LNCaP clone FGC (cell line): ENCODE measurements around the gene CORIN.

Experiments
- DNase-seq: peaks from one replicate; pipeline ENCODE4 v3.0.0-alpha.2; 2011; ENCODE audit warnings: low read depth
- H3K4me3 ChIP-seq: 2 replicates; pipeline ENCODE4 v1.5.1; 2011; ENCODE audit warnings: mild to moderate bottlenecking, low read depth, low read length, control low read depth
- TF ChIP-seq, protein P1 (sequence below): IDR thresholded peaks from 2 replicates; pipeline ENCODE4 v1.5.1; 2012; ENCODE audit warnings: mild to moderate bottlenecking; ENCODE audit not compliant: control insufficient read depth, insufficient read depth; ENCODE audit errors: extremely low read depth

CORIN gene

DNA sequence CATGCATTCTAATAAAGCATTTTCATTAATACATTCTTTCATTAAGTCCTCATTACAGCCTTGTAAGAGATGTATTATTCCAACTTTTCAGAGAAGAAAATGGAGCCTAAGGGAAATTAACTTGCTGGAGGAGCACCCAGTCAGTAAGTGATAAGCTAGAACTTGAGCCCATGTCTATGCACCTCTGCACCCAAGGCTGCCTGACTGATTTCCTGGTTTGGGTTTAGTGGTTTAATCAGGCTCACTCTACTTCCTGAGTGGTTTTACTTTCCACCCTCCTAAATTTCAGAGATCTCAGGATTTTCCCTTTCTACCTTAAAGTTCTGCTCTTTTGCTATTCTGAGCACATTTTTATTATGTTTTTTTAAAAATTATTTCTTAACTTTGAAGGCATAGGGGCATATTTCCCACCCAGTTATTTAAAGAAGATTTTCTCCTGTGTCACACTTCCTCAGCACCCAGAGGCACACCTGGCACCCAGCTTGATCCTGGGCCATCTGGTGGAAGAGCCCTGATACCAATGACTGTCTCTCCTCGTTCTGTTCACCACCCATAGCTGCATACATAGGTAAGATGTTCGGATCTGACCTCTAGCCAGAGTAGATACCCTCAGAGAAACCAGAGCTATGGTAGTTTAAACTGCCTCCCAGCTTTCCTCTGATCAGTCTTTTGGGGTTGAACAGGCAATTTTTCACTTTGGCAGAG, 10.4 kb downstream of the CORIN start:
- TF ChIP-seq, protein P1, sequence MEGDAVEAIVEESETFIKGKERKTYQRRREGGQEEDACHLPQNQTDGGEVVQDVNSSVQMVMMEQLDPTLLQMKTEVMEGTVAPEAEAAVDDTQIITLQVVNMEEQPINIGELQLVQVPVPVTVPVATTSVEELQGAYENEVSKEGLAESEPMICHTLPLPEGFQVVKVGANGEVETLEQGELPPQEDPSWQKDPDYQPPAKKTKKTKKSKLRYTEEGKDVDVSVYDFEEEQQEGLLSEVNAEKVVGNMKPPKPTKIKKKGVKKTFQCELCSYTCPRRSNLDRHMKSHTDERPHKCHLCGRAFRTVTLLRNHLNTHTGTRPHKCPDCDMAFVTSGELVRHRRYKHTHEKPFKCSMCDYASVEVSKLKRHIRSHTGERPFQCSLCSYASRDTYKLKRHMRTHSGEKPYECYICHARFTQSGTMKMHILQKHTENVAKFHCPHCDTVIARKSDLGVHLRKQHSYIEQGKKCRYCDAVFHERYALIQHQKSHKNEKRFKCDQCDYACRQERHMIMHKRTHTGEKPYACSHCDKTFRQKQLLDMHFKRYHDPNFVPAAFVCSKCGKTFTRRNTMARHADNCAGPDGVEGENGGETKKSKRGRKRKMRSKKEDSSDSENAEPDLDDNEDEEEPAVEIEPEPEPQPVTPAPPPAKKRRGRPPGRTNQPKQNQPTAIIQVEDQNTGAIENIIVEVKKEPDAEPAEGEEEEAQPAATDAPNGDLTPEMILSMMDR, result no peak
- DNase-seq, result no peak
- H3K4me3 ChIP-seq, result no peak overlapping the region

DNA sequence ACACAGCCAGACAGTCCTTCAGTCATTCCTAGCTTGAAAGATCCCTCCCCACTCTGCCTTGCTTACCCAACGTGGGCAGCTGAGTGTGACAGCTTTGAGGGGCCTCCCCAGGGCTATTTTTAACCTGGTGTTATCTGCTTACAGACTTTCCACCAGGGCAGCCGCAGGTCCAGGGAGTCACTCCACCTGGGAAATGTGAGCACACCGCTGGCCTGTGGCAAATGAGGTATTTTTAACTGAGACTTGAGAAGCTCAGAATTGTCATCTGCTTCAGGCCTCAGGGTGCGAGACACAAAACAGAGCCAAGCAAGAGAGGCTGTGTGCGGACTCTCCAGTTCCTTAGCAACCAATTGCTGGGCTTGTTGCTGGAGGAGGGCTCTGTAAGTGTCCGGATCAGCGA, 13.0 kb downstream of the CORIN start:
- no peak for DNase-seq
- no peak overlapping the region for H3K4me3 ChIP-seq
- TF ChIP-seq, protein P1, result no peak

DNA sequence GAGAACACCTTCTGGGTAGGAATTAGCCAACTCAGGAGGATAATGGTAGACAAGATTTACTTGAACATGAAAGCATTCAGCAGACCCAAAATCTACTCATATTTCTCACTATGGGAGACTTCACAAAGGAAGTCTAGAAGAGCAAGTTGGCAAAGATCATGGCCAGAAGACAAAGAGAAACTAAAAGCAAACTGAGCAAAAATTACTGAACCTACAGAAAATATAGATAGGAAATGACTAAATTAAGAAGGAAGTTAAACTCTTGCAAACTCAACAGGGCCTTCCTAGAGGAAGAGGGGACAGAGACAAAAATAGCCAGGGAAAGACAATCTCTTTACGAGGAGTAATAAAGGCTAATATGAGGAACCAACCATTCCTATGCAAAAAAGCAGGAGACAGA, 18.7 kb downstream of the CORIN start:
- no peak for DNase-seq
- TF ChIP-seq, protein P1, result no peak
- H3K4me3 ChIP-seq, result no peak overlapping the region

DNA sequence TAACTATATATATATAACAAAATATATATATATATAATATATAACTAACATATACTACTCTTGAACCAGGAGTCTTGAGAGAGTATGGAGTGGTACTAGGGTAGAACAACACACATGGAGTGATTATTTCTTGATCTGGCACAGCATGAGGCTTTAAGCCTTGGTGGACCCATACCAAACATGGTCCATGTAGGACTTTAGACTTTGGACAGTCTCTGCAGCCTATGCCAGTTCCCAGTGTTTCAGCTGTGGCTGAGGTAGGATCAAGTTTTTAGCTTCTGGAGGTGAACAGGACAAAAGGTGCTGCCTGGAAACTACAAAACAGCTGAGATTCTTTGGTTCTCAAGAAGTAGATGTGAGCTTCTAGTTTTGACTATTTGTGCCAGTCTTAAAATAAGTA, 20.6 kb downstream of the CORIN start:
- TF ChIP-seq, protein P1, result no peak
- no peak for DNase-seq
- H3K4me3 ChIP-seq, result no peak overlapping the region

DNA sequence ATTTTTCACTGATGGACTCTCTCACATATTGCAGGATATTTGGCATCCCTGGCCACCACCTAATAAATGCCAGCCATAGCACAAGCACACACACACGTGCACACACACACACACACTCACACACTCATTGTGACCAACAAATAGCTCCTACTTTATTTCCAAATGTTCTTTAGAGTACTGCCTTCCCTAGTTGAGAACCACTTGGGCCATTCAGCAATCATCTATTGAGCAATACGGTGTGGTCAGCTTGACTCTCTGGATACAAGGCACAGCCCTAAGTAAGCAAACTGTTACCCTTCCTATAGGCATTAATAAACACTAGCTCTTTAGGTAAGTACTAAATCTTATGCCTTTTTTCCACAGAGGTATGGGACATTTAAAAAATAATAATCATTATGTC, 21.1 kb downstream of the CORIN start:
- no peak for DNase-seq
- TF ChIP-seq, protein P1, result no peak
- H3K4me3 ChIP-seq, result no peak overlapping the region

DNA sequence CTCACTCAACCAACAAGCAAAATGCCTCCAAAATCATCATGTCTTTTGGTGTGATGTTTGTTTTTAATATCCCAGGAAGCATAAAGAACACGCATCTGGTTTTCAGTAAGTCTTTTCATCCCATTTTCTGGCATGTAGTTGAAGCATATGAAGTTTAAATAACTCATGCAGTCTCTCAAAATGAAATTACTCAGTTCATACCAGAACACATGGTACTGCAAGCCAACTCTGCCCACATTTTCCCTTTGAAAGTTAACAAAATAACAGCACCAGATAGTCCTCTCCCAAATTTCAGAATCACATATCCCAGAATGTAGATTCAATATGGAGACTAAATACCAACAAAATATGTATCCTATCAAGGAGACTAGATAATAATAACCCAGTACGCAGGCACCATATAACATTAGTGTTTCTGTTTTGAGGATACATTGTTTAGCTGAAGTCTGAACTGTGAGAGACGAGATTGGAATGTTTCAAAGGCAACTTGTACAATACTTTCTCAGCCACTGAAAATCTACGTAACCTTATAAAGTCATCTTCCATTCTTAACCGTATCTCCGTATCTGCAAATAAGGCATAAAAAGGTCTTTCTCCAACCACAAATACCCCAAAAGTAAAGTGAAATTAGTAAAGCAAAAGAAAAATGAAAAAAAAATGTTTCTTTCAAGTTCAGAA, 23.1 kb downstream of the CORIN start:
- no peak overlapping the region for H3K4me3 ChIP-seq
- no peak for DNase-seq
- TF ChIP-seq, protein P1, result no peak
